HEK293T (cell line): ENCODE results near the gene ZNF728.
A peak's percentile ranks its signal among the peaks of the same experiment; 100 is the strongest.
"Not testable (repeated sequence)": the region's sequence is repeated elsewhere in the genome, so short reads cannot be mapped to it uniquely, and the experiment has no call there.

Source experiments
- CTCF ChIA-PET: fragments of 350-600 bp; formaldehyde crosslinking; extraction: SDS; loops from one replicate; lab custom pipeline; 2021; ENCODE audit warnings: antibody characterized with exemption, inconsistent platforms; lab: Yijun Ruan, JAX
- POLR2A ChIA-PET: fragments of 350-600 bp; formaldehyde crosslinking; extraction: SDS; loops from one replicate; lab custom pipeline; 2020; ENCODE audit warnings: antibody characterized with exemption, inconsistent platforms; lab: Yijun Ruan, JAX
- DNase-seq: peaks from one replicate; pipeline ENCODE4 v3.0.0; 2012; ENCODE audit warnings: mixed read lengths; ENCODE audit errors: extremely low spot score
- ARNT ChIP-seq: fragments of 450-650 bp; IDR thresholded peaks from 2 replicates; pipeline ENCODE4 v1.6.1; 2017; ENCODE audit warnings: mild to moderate bottlenecking
- BHLHE40 ChIP-seq: fragments of 450-650 bp; IDR thresholded peaks from 2 replicates; pipeline ENCODE4 v1.6.1; 2016; ENCODE audit warnings: mild to moderate bottlenecking, moderate library complexity, borderline replicate concordance
- CTBP1 ChIP-seq: fragments of 450-650 bp; IDR thresholded peaks from 2 replicates; pipeline ENCODE4 v1.6.1; 2016; ENCODE audit warnings: borderline replicate concordance
- ELF4 ChIP-seq: fragments of 450-650 bp; IDR thresholded peaks from 2 replicates; pipeline ENCODE4 v1.6.1; 2017; ENCODE audit warnings: antibody characterized with exemption
- FOXA1 ChIP-seq: fragments of 450-650 bp; IDR thresholded peaks from 2 replicates; pipeline ENCODE4 v1.6.1; 2016; ENCODE audit warnings: mild to moderate bottlenecking
- FOXK2 ChIP-seq: fragments of 450-650 bp; IDR thresholded peaks from 2 replicates; pipeline ENCODE4 v1.6.1; 2016; ENCODE audit warnings: mild to moderate bottlenecking
- FOXM1 ChIP-seq: fragments of 450-650 bp; IDR thresholded peaks from 2 replicates; pipeline ENCODE4 v1.6.1; 2017; ENCODE audit warnings: mild to moderate bottlenecking, borderline replicate concordance
- HDGF ChIP-seq: fragments of 450-650 bp; IDR thresholded peaks from 2 replicates; pipeline ENCODE4 v1.6.1; 2017; ENCODE audit warnings: antibody characterized with exemption, borderline replicate concordance
- L3MBTL2 ChIP-seq: fragments of 450-650 bp; conservative IDR thresholded peaks from 2 replicates; pipeline ENCODE4 v1.6.1; 2016; ENCODE audit warnings: mild to moderate bottlenecking
- LEF1 ChIP-seq: fragments of 450-650 bp; IDR thresholded peaks from 2 replicates; pipeline ENCODE4 v1.6.1; 2017; ENCODE audit warnings: mild to moderate bottlenecking, borderline replicate concordance
- NFRKB ChIP-seq: fragments of 450-650 bp; IDR thresholded peaks from 2 replicates; pipeline ENCODE4 v1.6.1; 2016; ENCODE audit warnings: mild to moderate bottlenecking, moderate library complexity
- PKNOX1 ChIP-seq: fragments of 450-650 bp; IDR thresholded peaks from 2 replicates; pipeline ENCODE4 v1.6.1; 2016
- SP1 ChIP-seq: fragments of 450-650 bp; IDR thresholded peaks from 2 replicates; pipeline ENCODE4 v1.6.1; 2017
- SUZ12 ChIP-seq: fragments of 450-650 bp; IDR thresholded peaks from 2 replicates; pipeline ENCODE4 v1.6.1; 2016; ENCODE audit warnings: mild to moderate bottlenecking
- TARDBP ChIP-seq: fragments of 450-650 bp; IDR thresholded peaks from 2 replicates; pipeline ENCODE4 v1.6.1; 2016
- ZNF384 ChIP-seq: fragments of 450-650 bp; IDR thresholded peaks from 2 replicates; pipeline ENCODE4 v1.6.1; 2016

Gene ZNF728

GRCh38 chr19:23015660-23016059 lies 12.7 kb upstream of the ZNF728 start:
- DNase-seq: no peak
- TF ChIP-seq ZNF384 (no peak), CTBP1 (no peak), PKNOX1 (no peak), FOXK2 (no peak), ARNT (no peak), ELF4 (no peak), FOXA1 (no peak), FOXM1 (no peak), SUZ12 (no peak), LEF1 (no peak)
- ChIA-PET CTCF (no interaction called here), POLR2A (no interaction called here)

DNA sequence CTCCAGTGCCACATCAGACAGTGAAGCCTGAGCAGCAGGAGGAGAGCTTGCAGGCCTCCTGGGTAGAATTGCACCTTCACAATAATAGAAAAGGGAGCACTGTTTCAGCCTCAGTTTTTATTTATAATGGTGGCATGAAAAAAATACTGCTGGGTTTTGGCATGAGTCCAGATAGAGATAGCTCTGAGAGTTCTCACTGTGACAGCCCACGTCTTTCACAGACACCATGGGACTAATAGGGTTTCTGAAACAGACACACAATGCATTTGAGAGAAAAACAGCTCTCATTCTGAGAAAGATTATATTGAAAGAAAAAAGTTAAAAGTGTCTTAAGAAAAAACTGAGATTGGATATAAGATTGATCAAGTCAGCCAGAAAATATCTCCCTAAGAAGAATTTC lies 8.0 kb downstream of the ZNF728 start:
- CTCF ChIA-PET, DNase-seq, POLR2A ChIA-PET: not testable (repeated sequence)

DNA sequence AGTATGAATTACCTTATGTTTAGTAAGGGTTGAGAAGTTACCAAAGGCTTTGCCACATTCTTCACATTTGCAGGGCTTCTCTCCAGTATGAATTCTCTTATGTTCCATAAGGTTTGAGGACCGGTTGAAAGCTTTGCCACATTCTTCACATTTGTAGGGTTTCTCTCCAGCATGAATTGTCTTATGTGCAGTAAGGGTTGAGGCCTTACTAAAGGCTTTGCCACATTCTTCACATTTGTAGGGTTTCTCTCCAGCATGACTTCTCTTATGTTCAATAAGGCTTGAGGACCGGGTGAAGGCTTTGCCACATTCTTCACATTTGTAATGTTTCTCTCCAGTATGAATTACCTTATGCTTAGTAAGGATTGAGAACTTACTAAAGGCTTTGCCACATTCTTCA lies 26.7 kb downstream of the ZNF728 start:
- DNase-seq: no peak
- TF ChIP-seq FOXA1: no peak
- TF ChIP-seq ZNF384: no peak
- TF ChIP-seq SUZ12: no peak
- no peak for TF ChIP-seq TARDBP
- no peak for TF ChIP-seq HDGF
- no peak for TF ChIP-seq FOXM1
- CTCF ChIA-PET: no interaction called here
- POLR2A ChIA-PET: no interaction called here

DNA sequence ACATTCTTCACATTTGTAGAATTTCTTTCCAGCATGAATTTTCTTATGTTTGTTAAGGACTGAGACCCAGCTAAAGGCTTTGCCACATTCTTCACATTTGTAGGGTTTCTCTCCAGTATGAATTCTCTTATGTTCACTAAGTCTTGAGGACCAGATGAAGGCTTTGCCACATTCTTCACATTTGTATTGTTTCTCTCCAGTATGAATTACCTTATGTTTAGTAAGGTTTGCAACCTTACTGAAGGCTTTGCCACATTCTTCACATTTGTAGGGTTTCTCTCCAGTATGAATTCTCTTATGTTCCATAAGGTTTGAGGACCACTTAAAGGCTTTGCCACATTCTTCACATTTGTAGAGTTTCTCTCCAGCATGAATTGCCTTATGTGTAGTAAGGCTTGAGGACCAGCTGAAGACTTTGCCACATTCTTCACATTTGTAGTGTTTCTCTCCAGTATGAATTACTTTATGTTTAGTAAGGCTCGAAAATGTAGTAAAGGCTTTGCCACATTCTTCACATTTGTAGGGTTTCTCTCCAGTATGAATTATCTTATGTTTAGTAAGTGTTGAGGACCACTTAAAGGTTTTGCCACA lies 27.3 kb downstream of the ZNF728 start:
- CTCF ChIA-PET, POLR2A ChIA-PET, DNase-seq: not testable (repeated sequence)

DNA sequence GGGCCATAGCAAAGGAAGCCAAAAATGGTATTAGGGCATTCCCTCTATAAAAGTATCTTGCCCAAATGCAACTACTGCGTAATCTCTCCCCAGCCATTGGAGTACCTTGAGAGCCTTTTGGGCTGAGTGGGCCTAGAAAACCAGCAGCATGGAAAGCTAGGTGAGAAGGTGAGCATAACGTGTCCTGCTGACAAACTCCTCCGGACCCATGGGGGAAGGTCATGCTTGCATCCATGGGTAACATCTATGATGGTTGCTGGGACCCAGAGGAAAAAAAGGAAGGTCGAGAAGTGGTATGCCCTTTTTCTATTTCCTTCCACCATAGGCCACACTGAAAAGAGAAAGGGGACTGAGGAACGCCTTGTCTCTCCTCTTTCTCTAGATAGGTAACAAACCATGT lies 57.4 kb downstream of the ZNF728 start:
- TF ChIP-seq ELF4: no peak
- TF ChIP-seq BHLHE40: no peak
- peak; percentile 5 for DNase-seq
- CTCF ChIA-PET: no interaction called here
- POLR2A ChIA-PET: no interaction called here

- no peak for DNase-seq
- POLR2A ChIA-PET: no interaction called here
- CTCF ChIA-PET: no interaction called here
- TF ChIP-seq ARNT (no peak), FOXA1 (no peak), FOXK2 (no peak), L3MBTL2 (no peak), TARDBP (no peak), ZNF384 (no peak), HDGF (no peak), LEF1 (no peak), PKNOX1 (no peak), CTBP1 (no peak), BHLHE40 (no peak), FOXM1 (no peak), SP1 (no peak), SUZ12 (no peak), NFRKB (no peak)
Observed at GRCh38 chr19:22935151-22935550, 67.8 kb downstream of the ZNF728 start.

DNA sequence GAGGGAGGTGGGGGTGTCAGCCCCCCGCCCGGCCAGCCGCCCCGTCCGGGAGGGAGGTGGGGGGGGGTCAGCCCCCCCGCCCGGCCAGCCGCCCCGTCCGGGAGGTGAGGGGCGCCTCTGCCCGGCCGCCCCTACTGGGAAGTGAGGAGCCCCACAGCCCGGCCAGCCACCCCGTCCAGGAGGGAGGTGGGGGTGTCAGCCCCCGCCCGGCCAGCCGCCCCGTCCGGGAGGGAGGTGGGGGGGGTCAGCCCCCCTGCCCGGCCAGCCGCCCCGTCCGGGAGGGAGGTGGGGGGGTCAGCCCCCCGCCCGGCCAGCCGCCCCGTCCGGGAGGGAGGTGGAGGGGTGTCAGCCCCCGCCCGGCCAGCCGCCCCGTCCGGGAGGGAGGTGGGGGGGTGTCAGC lies 75.4 kb downstream of the ZNF728 start:
- POLR2A ChIA-PET, DNase-seq, CTCF ChIA-PET: not testable (repeated sequence)

GRCh38 chr19:22925181-22925580 lies 77.8 kb downstream of the ZNF728 start:
- POLR2A ChIA-PET, CTCF ChIA-PET, DNase-seq: not testable (repeated sequence)
